Peyer's patch (tissue), 4 donors: ENCODE results near the gene PDZK1IP1. TPM values are rescaled to one million over a fixed set of nuclear protein-coding genes. Genes with fewer than 3 reads are reported as not detected.

Experiments used
- DNase-seq, 3 donors: peaks; one replicate each; pipeline ENCODE4 v3.0.0-alpha.2; 2017 to 2019
- H3K27ac ChIP-seq, 4 donors: fragments of 200-600 bp; sonication (generic); one replicate each; pipeline ENCODE4 v1.5.1; 2016 to 2019
- H3K27me3 ChIP-seq, 2 donors: fragments of 200-600 bp; sonication (generic); one replicate each; pipeline ENCODE4 v1.5.1; 2019
- H3K36me3 ChIP-seq, 3 donors: fragments of 200-600 bp; sonication (generic); one replicate each; pipeline ENCODE4 v1.5.1; 2016 to 2019
- H3K4me1 ChIP-seq, 4 donors: fragments of 200-600 bp; sonication (generic); one replicate each; pipeline ENCODE4 v1.5.1; 2016 to 2019
- H3K4me3 ChIP-seq, 4 donors: fragments of 200-600 bp; sonication (generic); 1 replicate in 3 of 4; 2 replicates in 1 of 4; pipeline ENCODE4 v1.5.1; 2016 to 2019; ENCODE audit warnings: mild to moderate bottlenecking in 1 of 4
- H3K9me3 ChIP-seq, 4 donors: fragments of 200-600 bp; sonication (generic); one replicate each; pipeline ENCODE4 v1.5.1; 2016 to 2019; ENCODE audit warnings: mild to moderate bottlenecking in 1 of 4
- POLR2A ChIP-seq, 2 donors: fragments of 450-650 bp; IDR thresholded peaks; one replicate each; pipeline ENCODE4 v1.5.1; 2017; ENCODE audit warnings: antibody characterized with exemption in 2 of 2, mild to moderate bottlenecking in 2 of 2, moderate library complexity in 2 of 2
- total RNA-seq, 4 donors: library from RNA; depleted of rRNA; stranded (reverse); fragments of >200 nt; gene quantifications; one replicate each; pipeline ENCODE4 v1.1.0, GENCODE V29; 2016
- TF ChIP-seq, protein P1 (sequence below), 6 experiments: fragments of 450-650 bp in 4 of 6; fragments of 200-600 bp in 2 of 6; sonication (generic) in 1 of 6; IDR thresholded peaks; one replicate each; pipeline ENCODE4 v1.5.1; 2017 to 2019; ENCODE audit warnings: antibody characterized with exemption in 6 of 6, mild to moderate bottlenecking in 3 of 6, moderate library complexity in 1 of 6

Gene PDZK1IP1
- total RNA-seq, 4 donors from 2014 or later = 5.8 to 224 (median 104) TPM

GRCh38 chr1:47137925-47138615 is 51.8 kb downstream of the PDZK1IP1 start:
- Histone ChIP-seq H3K36me3 (no peaks in the 10 kb centered on the region), H3K9me3 (no peaks in the 10 kb centered on the region), H3K4me3 (no peak overlapping the region), H3K27ac (no peak overlapping the region), H3K27me3 (no peaks in the 10 kb centered on the region), H3K4me1 (no peaks in the 10 kb centered on the region)
- no peak for DNase-seq
- TF ChIP-seq, protein P1, sequence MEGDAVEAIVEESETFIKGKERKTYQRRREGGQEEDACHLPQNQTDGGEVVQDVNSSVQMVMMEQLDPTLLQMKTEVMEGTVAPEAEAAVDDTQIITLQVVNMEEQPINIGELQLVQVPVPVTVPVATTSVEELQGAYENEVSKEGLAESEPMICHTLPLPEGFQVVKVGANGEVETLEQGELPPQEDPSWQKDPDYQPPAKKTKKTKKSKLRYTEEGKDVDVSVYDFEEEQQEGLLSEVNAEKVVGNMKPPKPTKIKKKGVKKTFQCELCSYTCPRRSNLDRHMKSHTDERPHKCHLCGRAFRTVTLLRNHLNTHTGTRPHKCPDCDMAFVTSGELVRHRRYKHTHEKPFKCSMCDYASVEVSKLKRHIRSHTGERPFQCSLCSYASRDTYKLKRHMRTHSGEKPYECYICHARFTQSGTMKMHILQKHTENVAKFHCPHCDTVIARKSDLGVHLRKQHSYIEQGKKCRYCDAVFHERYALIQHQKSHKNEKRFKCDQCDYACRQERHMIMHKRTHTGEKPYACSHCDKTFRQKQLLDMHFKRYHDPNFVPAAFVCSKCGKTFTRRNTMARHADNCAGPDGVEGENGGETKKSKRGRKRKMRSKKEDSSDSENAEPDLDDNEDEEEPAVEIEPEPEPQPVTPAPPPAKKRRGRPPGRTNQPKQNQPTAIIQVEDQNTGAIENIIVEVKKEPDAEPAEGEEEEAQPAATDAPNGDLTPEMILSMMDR (IDR thresholded peaks at IDR 0.05) = no peak
- TF ChIP-seq POLR2A (IDR thresholded peaks at IDR 0.05) = no peak

DNA sequence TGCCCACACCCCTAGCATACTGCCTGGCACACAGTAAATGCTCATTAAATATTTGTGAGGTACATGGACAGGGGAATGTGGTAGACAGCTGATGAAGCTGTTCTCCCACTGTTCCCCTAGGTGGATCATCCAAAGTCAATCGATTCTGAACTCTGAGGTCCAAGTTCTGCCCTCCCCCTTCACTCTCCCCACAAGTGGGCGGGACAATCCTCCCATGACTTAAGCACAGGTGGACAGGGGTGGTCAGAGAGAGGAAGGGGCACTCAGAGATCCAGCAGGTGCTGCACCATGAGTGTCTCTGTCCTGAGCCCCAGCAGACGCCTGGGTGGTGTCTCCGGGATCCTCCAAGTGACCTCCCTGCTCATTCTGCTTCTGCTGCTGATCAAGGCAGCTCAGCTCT is 52.6 kb downstream of the PDZK1IP1 start, which contains the start of gene CYP4A22:
TSS of gene CYP4A22 (plus strand) at position 244 of the 400 bp plus-strand sequence. CDS start at position 289, 45 bp downstream.
- no peak for DNase-seq
- no peak within 1 kb of the TSS for H3K4me3 ChIP-seq
- H3K27ac ChIP-seq = no peak within 1 kb of the TSS
- no peaks in the 10 kb centered on the region for H3K36me3 ChIP-seq
- H3K27me3 ChIP-seq = no peaks in the 10 kb centered on the region
- TF ChIP-seq, protein P1 (IDR thresholded peaks at IDR 0.05) = no peak
- no peak for TF ChIP-seq POLR2A (IDR thresholded peaks at IDR 0.05)
- no peaks in the 10 kb centered on the region for H3K4me1 ChIP-seq
- H3K9me3 ChIP-seq = no peaks in the 10 kb centered on the region

Other genes starting within 250 kb of the PDZK1IP1 start
- gene CYP4A11, start 248.6 kb downstream of the PDZK1IP1 start, total RNA-seq = 1 to 10 TPM in 3 of 4 donors, not detected in 1; 1.1 to 9.1 (median 4.7) TPM
- 10 to 100 TPM in 1 of 4 donors, 1 to 10 TPM in 2, not detected in 1; 2.1 to 21.5 (median 4.8) TPM for gene CYP4X1, start 166.4 kb downstream of the PDZK1IP1 start, total RNA-seq
- 1 to 10 TPM in 1 of 4 donors, under 1 TPM in 1, not detected in 2; 0.94 to 3.3 TPM for gene CYP4Z1, start 122.8 kb downstream of the PDZK1IP1 start, total RNA-seq
- under 1 TPM in 2 of 4 donors, not detected in 2; 0.47 to 0.88 TPM for gene CYP4A22, start 52.6 kb downstream of the PDZK1IP1 start, total RNA-seq
- gene TAL1, start 42.2 kb upstream of the PDZK1IP1 start, total RNA-seq = 1 to 10 TPM; 1.2 to 7.4 (median 2.9) TPM
- gene STIL, start 124.1 kb upstream of the PDZK1IP1 start, total RNA-seq = 10 to 100 TPM in 1 of 4 donors, 1 to 10 TPM in 3; 4.5 to 14.0 (median 6.7) TPM
- 100 to 1,000 TPM in 3 of 4 donors, 10 to 100 TPM in 1; 80.0 to 204 (median 111) TPM for gene CMPK1, start 143.8 kb upstream of the PDZK1IP1 start, total RNA-seq
- gene FOXE3, start 226.2 kb upstream of the PDZK1IP1 start, total RNA-seq = not detected
- gene FOXD2, start 248.0 kb upstream of the PDZK1IP1 start, total RNA-seq = 1 to 10 TPM in 3 of 4 donors, not detected in 1; 1.1 to 1.5 (median 1.3) TPM